Endodermal cell (in vitro differentiated cells): ENCODE results near the gene FBN3. TPM values are rescaled to one million over a fixed set of nuclear protein-coding genes. Genes with fewer than 3 reads are reported as not detected.

ENCODE experiments used
- DNase-seq: peaks from one replicate; pipeline ENCODE4 v3.0.0-alpha.2; 2017
- H3K27ac ChIP-seq: 2 replicates; pipeline ENCODE4 v1.5.1; 2013; ENCODE audit warnings: mild to moderate bottlenecking, low read depth, low read length, moderate library complexity
- H3K27me3 ChIP-seq: 2 replicates; pipeline ENCODE4 v1.6.1; 2013; ENCODE audit warnings: mild to moderate bottlenecking, low read length, moderate library complexity; ENCODE audit not compliant: insufficient read depth, control insufficient read depth, poor library complexity, severe bottlenecking
- H3K36me3 ChIP-seq: 2 replicates; pipeline ENCODE4 v1.7.0; 2013; ENCODE audit warnings: mild to moderate bottlenecking, low read length, moderate library complexity; ENCODE audit not compliant: control insufficient read depth, insufficient read depth
- H3K4me1 ChIP-seq: one replicate; pipeline ENCODE4 v1.7.0; 2013; ENCODE audit warnings: low read length; ENCODE audit not compliant: control insufficient read depth, insufficient read depth
- H3K4me3 ChIP-seq: 2 replicates; pipeline ENCODE4 v1.5.1; 2013; ENCODE audit warnings: mild to moderate bottlenecking, low read length, moderate library complexity
- H3K9ac ChIP-seq: 2 replicates; pipeline ENCODE4 v1.6.1; 2013; ENCODE audit warnings: mild to moderate bottlenecking, low read length, moderate library complexity; ENCODE audit not compliant: poor library complexity, severe bottlenecking; ENCODE audit errors: extremely low read depth
- H3K9me3 ChIP-seq: 2 replicates; pipeline ENCODE4 v1.6.1; 2013; ENCODE audit warnings: mild to moderate bottlenecking, low read length, moderate library complexity; ENCODE audit not compliant: control insufficient read depth
- H3K27ac Mint-ChIP-seq: 2 replicates; pipeline ENCODE4 v1.8.0; 2020; ENCODE audit warnings: mixed read lengths
- H3K27me3 Mint-ChIP-seq: 2 replicates; pipeline ENCODE4 v1.8.0; 2021; ENCODE audit warnings: mild to moderate bottlenecking, mixed read lengths; ENCODE audit not compliant: insufficient read depth
- H3K36me3 Mint-ChIP-seq: 2 replicates; pipeline ENCODE4 v1.8.0; 2020; ENCODE audit warnings: low read depth, mixed read lengths
- H3K4me1 Mint-ChIP-seq: 2 replicates; pipeline ENCODE4 v1.8.0; 2020; ENCODE audit warnings: mixed read lengths
- H3K4me3 Mint-ChIP-seq: 2 replicates; pipeline ENCODE4 v1.8.0; 2020; ENCODE audit warnings: mild to moderate bottlenecking, moderate library complexity, mixed read lengths
- H3K9me3 Mint-ChIP-seq: 2 replicates; pipeline ENCODE4 v1.8.0; 2020; ENCODE audit warnings: mild to moderate bottlenecking, mixed read lengths
- WGBS, 2 experiments: methylation state at CpG; one replicate each; pipeline versions ENCODE4 v1.1.5 to v1.1.7; 2013; ENCODE audit warnings: missing lambda C conversion rate in 2 of 2, mixed read lengths in 1 of 2; ENCODE audit not compliant: insufficient coverage in 1 of 2, insufficient read length in 1 of 2; 5-methylcytosine and 5-hydroxymethylcytosine counted together
- total RNA-seq, 2 donors: library from RNA; stranded (reverse); fragmentation: NEBNext Ultra II Directional in 1 of 2; extraction: Animal tissue kit (Norgen Biotek cat#: 25700) in 1 of 2; gene quantifications; 2 replicates in 1 of 2; 3 replicates in 1 of 2; pipeline ENCODE4 v1.2.1, GENCODE V29; 2021
- TF ChIP-seq, protein P1 (sequence below): fragments of 200-600 bp; sonication (generic); conservative IDR thresholded peaks from 2 replicates; pipeline ENCODE4 v1.5.0; 2021; ENCODE audit warnings: antibody characterized with exemption, mild to moderate bottlenecking

The FBN3 gene
- total RNA-seq, 2 donors from 2014 or later = 105 to 143 TPM

DNA sequence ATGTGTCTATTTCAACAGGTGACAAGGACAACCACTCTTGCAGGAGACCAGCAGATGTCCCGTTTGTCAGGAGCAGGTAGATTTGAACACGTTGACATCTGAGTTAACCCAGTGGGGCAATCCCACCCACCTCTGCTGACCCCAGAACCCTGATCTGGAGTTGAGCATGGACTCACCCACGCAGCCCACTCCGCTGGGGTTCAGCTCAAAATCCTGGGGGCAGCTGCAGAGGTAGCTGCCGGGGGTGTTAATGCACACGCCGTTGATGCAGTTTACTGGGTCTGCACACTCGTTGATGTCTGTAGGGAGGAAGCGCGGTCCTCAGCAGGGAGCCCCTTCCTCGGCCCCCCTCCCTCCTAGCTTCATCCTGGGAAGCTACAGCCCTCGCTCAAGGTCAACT lies 39.9 kb downstream of the FBN3 start:
- TF ChIP-seq, protein P1, sequence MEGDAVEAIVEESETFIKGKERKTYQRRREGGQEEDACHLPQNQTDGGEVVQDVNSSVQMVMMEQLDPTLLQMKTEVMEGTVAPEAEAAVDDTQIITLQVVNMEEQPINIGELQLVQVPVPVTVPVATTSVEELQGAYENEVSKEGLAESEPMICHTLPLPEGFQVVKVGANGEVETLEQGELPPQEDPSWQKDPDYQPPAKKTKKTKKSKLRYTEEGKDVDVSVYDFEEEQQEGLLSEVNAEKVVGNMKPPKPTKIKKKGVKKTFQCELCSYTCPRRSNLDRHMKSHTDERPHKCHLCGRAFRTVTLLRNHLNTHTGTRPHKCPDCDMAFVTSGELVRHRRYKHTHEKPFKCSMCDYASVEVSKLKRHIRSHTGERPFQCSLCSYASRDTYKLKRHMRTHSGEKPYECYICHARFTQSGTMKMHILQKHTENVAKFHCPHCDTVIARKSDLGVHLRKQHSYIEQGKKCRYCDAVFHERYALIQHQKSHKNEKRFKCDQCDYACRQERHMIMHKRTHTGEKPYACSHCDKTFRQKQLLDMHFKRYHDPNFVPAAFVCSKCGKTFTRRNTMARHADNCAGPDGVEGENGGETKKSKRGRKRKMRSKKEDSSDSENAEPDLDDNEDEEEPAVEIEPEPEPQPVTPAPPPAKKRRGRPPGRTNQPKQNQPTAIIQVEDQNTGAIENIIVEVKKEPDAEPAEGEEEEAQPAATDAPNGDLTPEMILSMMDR = no peak
- no peaks in the 10 kb centered on the region for H3K9me3 Mint-ChIP-seq
- Histone ChIP-seq H3K36me3 (peaks cover 74% of the 10 kb centered on the region), H3K27me3 (no peaks in the 10 kb centered on the region), H3K4me3 (no peak overlapping the region), H3K27ac (no peak overlapping the region), H3K9ac (no peak overlapping the region), H3K4me1 (no peaks in the 10 kb centered on the region), H3K9me3 (no peaks in the 10 kb centered on the region)
- H3K27ac Mint-ChIP-seq = no peak overlapping the region
- DNase-seq = no peak
- H3K4me1 Mint-ChIP-seq = no peaks in the 10 kb centered on the region
- WGBS, 2 experiments = 83 to 87% methylated on average over 5 to 12 of the region's 12 CpGs
- no peak overlapping the region for H3K4me3 Mint-ChIP-seq
- no peaks in the 10 kb centered on the region for H3K27me3 Mint-ChIP-seq
- peaks cover 38% of the 10 kb centered on the region for H3K36me3 Mint-ChIP-seq

DNA sequence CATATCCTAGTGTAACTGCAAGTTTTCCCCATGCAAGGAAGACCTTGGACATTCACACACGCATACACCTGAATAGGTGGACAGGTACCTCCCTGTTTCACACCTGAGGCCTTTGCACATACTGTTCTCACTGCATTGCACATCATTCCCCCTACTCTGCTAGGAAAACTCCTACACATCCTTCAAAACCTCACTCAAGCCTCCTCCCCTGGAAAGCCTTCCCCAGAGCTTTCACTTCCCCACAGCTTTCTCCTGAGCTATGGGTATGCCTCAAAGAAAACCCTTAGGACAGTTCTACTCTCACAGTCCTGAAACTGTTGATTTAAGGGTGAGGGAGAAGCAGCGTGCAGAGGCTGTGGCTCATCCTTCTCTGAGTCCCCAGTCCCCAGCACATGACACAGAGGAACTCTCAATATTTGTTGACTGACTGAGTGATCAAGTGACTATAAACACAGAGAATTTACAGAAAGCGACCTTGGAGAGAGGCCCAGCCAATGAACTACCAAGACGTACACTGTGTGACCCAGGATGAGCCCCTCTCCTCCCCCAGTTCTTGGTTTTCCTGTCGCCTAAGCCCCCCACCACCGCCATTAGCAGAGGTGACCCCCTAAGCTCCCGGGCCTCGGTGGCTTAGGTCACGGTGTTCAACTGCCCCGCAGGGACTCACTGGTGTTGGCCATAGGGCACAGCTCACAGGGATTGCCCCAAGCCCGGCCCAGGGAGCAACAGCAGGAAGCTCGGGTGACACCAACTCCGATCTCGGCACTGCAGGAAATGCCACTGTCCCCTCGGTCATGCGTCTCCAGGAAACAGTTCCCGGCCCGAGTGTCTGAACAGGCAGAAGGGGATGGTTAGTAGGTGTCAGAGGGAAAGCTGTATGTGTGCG lies 40.6 kb downstream of the FBN3 start:
- Mint-ChIP-seq H3K27ac (no peak overlapping the region), H3K4me1 (no peaks in the 10 kb centered on the region), H3K36me3 (peaks cover 39% of the 10 kb centered on the region), H3K27me3 (no peaks in the 10 kb centered on the region), H3K4me3 (no peak overlapping the region), H3K9me3 (no peaks in the 10 kb centered on the region)
- DNase-seq = no peak
- peaks cover 78% of the 10 kb centered on the region for H3K36me3 ChIP-seq
- no peaks in the 10 kb centered on the region for H3K4me1 ChIP-seq
- no peak overlapping the region for H3K27ac ChIP-seq
- WGBS, 2 experiments = 92% methylated on average over 14 to 19 of the region's 19 CpGs
- no peak overlapping the region for H3K4me3 ChIP-seq
- H3K9me3 ChIP-seq = no peaks in the 10 kb centered on the region
- H3K9ac ChIP-seq = no peak overlapping the region
- TF ChIP-seq, protein P1 = no peak
- no peaks in the 10 kb centered on the region for H3K27me3 ChIP-seq

DNA sequence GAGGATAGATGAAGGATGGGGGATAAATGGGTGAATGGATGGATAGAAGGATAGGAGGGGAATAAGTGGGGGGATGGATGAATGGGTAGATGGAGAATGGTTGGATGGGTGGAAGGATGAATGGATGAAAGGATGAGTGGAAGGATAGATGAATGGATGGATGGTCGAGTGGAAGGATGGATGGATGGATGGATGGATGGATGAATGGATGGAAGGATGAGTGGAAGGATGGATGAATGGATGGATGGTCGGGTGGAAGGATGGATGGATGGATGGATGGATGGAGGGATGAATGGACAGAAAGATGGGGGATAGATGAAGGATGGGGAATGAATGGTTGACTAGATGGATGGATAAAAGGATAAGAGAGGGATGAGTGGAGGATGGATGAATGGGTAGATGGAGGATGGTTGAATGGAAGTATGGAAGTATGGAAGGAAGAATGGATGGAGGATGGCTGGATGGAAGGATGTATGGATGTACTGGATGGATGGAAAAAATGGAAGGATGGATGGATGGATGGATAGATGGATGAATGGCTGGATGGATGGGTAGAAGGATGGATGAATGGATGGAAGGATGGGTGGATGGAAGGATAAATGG lies 42.0 kb downstream of the FBN3 start:
- Mint-ChIP-seq H3K27me3 (no peaks in the 10 kb centered on the region), H3K4me1 (no peaks in the 10 kb centered on the region), H3K36me3 (peaks cover 38% of the 10 kb centered on the region), H3K27ac (no peak overlapping the region), H3K9me3 (no peaks in the 10 kb centered on the region), H3K4me3 (no peak overlapping the region)
- WGBS, 2 experiments = 86 to 93% methylated on average over 2 of the region's 2 CpGs
- Histone ChIP-seq H3K4me3 (no peak overlapping the region), H3K27me3 (no peaks in the 10 kb centered on the region), H3K27ac (no peak overlapping the region), H3K36me3 (peaks cover 79% of the 10 kb centered on the region), H3K9ac (no peak overlapping the region), H3K9me3 (no peaks in the 10 kb centered on the region), H3K4me1 (no peaks in the 10 kb centered on the region)
- TF ChIP-seq, protein P1 = no peak
- DNase-seq = no peak
